ENCODE data around the gene FBXL16.

DNA sequence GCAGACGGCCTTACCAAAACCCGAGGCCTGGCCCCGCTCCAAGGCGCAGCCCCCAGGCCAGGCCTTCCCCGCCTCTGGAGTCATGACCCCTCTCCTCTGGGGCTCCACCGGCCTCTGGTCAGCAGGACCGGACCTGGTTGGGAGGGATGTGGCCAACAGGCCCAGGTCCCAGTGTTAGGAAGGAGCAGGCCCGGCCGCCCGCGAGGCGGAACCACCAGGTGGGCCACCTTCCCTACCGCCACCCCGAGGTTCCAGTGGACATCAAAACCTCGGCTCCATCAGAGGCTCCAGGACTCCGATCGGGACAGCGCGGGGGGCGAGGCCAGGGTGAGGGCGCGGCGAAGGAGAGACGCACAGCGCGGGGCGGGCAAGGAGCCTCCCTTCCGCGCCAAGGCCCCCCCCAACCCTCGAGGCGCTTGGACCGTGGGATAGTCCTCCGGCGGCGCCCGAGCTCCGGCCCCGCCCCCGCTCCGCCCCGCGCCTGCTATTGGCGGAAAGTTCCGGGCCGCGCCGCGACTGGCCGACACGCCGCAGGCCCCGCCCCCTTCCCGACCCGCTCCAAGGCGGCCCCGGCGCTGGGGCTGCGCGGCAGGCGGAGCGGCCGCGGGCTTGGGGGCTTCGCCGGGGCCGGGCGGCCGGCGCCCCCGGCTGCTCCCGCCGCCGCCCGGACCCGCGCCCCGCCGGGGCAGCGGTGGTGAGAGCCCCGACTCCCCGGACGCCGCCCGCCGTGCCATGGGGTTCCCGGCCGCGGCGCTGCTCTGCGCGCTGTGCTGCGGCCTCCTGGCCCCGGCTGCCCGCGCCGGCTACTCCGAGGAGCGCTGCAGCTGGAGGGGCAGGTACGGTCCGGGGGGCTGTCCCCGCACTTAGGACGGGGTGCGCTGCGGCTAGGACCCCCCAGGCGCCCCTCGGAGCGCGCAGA, 9.2 kb upstream of the FBXL16 start, which contains the start of gene METRN:
- no peak for TF ChIP-seq FOS (IDR thresholded peaks at IDR 0.05; ENCODE audit: borderline replicate concordance, insufficient read depth, low read length)
- TF ChIP-seq, protein P1, sequence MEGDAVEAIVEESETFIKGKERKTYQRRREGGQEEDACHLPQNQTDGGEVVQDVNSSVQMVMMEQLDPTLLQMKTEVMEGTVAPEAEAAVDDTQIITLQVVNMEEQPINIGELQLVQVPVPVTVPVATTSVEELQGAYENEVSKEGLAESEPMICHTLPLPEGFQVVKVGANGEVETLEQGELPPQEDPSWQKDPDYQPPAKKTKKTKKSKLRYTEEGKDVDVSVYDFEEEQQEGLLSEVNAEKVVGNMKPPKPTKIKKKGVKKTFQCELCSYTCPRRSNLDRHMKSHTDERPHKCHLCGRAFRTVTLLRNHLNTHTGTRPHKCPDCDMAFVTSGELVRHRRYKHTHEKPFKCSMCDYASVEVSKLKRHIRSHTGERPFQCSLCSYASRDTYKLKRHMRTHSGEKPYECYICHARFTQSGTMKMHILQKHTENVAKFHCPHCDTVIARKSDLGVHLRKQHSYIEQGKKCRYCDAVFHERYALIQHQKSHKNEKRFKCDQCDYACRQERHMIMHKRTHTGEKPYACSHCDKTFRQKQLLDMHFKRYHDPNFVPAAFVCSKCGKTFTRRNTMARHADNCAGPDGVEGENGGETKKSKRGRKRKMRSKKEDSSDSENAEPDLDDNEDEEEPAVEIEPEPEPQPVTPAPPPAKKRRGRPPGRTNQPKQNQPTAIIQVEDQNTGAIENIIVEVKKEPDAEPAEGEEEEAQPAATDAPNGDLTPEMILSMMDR (IDR thresholded peaks at IDR 0.05; ENCODE audit: extremely low read depth in 1 of 2, insufficient read depth in 1 of 2, low read depth in 1 of 2, low read length in 2 of 2) = no peak
- peak; percentile 26 for TF ChIP-seq POLR2AphosphoS5 (IDR thresholded peaks at IDR 0.05; ENCODE audit: insufficient read depth, low read depth, low read length)
- TF ChIP-seq EZH2 (IDR thresholded peaks at IDR 0.05; ENCODE audit: borderline replicate concordance, low read depth, low read length, severe bottlenecking) = no peak
